Measurements from ENCODE around the gene MCRIP2. TPM values are rescaled to one million over a fixed set of nuclear protein-coding genes. Genes with fewer than 3 reads are reported as not detected.

Gene MCRIP2
- total and polyA plus RNA-seq, 2 experiments from 2014 or later: 64.3 to 67.7 TPM

DNA sequence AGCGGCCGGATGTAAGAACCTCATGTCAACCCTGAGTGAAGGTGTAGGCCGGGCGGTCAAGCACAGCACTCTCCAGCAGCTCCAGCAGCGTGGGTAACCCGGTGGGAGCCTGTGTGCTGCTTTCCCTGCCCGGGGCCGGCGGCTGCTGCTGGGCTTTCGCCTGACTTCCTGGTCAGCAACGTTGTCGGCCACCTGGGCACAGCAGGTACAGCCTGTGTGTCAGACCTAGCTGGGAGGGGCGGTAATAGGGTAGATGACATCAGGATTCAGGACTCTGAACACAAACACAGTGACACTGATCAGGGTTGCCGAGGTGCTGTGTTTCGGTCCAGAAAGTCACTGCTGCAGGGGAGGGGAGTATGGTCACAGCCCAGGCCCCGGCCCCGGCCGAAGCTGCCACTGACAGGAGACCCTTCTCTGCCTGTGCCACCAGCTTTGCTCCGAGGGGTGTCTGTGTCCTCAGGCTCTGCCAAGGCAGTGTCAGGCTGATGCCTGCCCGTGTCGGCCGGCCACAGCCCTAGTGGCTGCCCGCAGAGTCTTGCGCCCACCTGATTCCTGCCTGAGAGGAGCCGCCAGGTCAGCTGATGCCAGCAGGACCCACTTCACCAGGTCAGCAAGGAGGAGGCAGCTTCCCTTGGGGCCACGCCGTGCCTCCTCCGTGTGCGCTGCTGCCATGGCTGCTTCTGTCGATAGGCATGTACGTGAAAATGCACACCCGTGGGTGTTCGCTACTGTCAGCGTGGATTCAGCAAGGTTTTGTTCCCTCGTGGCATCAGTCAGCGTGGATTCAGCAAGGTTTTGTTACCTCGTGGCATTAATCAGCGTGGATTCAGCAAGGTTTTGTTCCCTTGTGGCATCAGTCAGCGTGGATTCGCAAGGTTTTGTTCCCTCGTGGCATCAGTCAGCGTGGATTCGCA lies 42.5 kb upstream of the MCRIP2 start:
- Histone ChIP-seq H3K9me2 (ENCODE audit: insufficient read depth) (no peaks in the 10 kb centered on the region), H3K79me2 (replicated peaks; ENCODE audit: insufficient read depth) (peaks cover 44% of the 10 kb centered on the region), H3K27me3 (ENCODE audit: insufficient read depth) (no peaks in the 10 kb centered on the region), H3K4me1 (ENCODE audit: insufficient read depth) (no peaks in the 10 kb centered on the region), H3F3A (replicated peaks; ENCODE audit: low read depth) (0 out of 2 replicates have a peak, but pooled peaks cover 3% of the 10 kb centered on the region), H3K4me2 (no peak overlapping the region), H2AFZ (no peak overlapping the region), H3K4me3 (no peak overlapping the region), H3K36me3 (ENCODE audit: insufficient read depth) (no peaks in the 10 kb centered on the region), H4K20me1 (replicated peaks; ENCODE audit: insufficient read depth) (peaks cover 6% of the 10 kb centered on the region; the same call in 1 of the 2 replicates), H3K27ac (ENCODE audit: low read depth) (no peak overlapping the region)
- TF ChIP-seq NANOG (IDR thresholded peaks at IDR 0.05; ENCODE audit: borderline replicate concordance): no peak
- Mint-ChIP-seq H3K36me3 (ENCODE audit: low read depth) (peaks cover 16% of the 10 kb centered on the region), H3K9me3 (no peaks in the 10 kb centered on the region; the same call in 1 of the 3 replicates), H3K27me3 (ENCODE audit: insufficient read depth, low read depth, poor library complexity) (peaks cover 15% of the 10 kb centered on the region), H3K27ac (no peak overlapping the region), H3K4me1 (no peaks in the 10 kb centered on the region; the same call in 2 of the 3 replicates), H3K4me3 (no peak overlapping the region)
- DNase-seq (ENCODE audit: low spot score) (no peak), ATAC-seq (no peak)

DNA sequence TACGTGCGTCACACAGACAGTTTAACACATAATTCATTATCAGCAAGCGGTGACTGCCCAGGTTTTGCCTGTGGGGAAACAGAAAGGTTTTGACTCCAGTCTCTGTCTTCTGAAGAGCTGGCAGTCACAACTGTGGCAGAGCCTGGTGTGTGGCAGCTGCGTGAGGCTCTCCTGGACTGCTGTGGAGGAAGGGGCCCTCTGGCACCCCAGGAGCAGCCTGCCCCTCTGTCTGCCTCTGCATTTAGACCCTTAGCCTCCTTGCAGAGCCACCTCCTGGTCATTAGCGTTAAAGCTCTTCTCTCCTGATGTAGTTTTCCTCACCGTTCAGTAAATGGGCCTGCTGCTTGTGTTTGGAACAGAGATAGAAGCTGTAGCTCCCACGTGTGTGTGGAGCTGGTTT lies 40.8 kb upstream of the MCRIP2 start:
- Histone ChIP-seq H4K20me1 (replicated peaks; ENCODE audit: insufficient read depth) (no peaks in the 10 kb centered on the region; the same call in 1 of the 2 replicates), H3K4me1 (ENCODE audit: insufficient read depth) (no peaks in the 10 kb centered on the region), H3K4me2 (no peak overlapping the region), H3K36me3 (ENCODE audit: insufficient read depth) (no peaks in the 10 kb centered on the region), H2AFZ (no peak overlapping the region), H3K4me3 (no peak overlapping the region), H3K9me2 (ENCODE audit: insufficient read depth) (no peaks in the 10 kb centered on the region), H3K27me3 (ENCODE audit: insufficient read depth) (no peaks in the 10 kb centered on the region), H3F3A (replicated peaks; ENCODE audit: low read depth) (0 out of 2 replicates have a peak, but pooled peaks cover 3% of the 10 kb centered on the region), H3K79me2 (replicated peaks; ENCODE audit: insufficient read depth) (peaks cover 45% of the 10 kb centered on the region), H3K27ac (ENCODE audit: low read depth) (no peak overlapping the region)
- Mint-ChIP-seq H3K27me3 (ENCODE audit: insufficient read depth, low read depth, poor library complexity) (peaks cover 18% of the 10 kb centered on the region), H3K27ac (no peak overlapping the region), H3K9me3 (peaks cover 15% of the 10 kb centered on the region), H3K4me1 (no peaks in the 10 kb centered on the region; the same call in 2 of the 3 replicates), H3K4me3 (no peak overlapping the region; the same call in 2 of the 3 replicates), H3K36me3 (ENCODE audit: low read depth) (peaks cover 30% of the 10 kb centered on the region)
- DNase-seq (ENCODE audit: low spot score) (peak; percentile 69), ATAC-seq (peak; percentile 98)
- no peak for TF ChIP-seq ZNF462 (CRISPR knock-in tag; IDR thresholded peaks at IDR 0.05)
- TF ChIP-seq ZNF114 (CRISPR knock-in tag; IDR thresholded peaks at IDR 0.05): no peak
- TF ChIP-seq, protein P1, sequence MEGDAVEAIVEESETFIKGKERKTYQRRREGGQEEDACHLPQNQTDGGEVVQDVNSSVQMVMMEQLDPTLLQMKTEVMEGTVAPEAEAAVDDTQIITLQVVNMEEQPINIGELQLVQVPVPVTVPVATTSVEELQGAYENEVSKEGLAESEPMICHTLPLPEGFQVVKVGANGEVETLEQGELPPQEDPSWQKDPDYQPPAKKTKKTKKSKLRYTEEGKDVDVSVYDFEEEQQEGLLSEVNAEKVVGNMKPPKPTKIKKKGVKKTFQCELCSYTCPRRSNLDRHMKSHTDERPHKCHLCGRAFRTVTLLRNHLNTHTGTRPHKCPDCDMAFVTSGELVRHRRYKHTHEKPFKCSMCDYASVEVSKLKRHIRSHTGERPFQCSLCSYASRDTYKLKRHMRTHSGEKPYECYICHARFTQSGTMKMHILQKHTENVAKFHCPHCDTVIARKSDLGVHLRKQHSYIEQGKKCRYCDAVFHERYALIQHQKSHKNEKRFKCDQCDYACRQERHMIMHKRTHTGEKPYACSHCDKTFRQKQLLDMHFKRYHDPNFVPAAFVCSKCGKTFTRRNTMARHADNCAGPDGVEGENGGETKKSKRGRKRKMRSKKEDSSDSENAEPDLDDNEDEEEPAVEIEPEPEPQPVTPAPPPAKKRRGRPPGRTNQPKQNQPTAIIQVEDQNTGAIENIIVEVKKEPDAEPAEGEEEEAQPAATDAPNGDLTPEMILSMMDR (conservative IDR thresholded peaks at IDR 0.05; ENCODE audit: low read depth in 2 of 2): peak; percentile 46 to 68
- TF ChIP-seq, protein P2, sequence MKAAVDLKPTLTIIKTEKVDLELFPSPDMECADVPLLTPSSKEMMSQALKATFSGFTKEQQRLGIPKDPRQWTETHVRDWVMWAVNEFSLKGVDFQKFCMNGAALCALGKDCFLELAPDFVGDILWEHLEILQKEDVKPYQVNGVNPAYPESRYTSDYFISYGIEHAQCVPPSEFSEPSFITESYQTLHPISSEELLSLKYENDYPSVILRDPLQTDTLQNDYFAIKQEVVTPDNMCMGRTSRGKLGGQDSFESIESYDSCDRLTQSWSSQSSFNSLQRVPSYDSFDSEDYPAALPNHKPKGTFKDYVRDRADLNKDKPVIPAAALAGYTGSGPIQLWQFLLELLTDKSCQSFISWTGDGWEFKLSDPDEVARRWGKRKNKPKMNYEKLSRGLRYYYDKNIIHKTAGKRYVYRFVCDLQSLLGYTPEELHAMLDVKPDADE (IDR thresholded peaks at IDR 0.05): no peak

Measured in GM23338 (cell line).